ENCODE measurements around the gene DAPK1. TPM values are rescaled to one million over a fixed set of nuclear protein-coding genes. Genes with fewer than 3 reads are reported as not detected.

Gene DAPK1
- total RNA-seq, 1 donor from 2014 or later, result 17.8 TPM

- no peak for DNase-seq (ENCODE audit: low spot score in 2 of 2)
- no peak for TF ChIP-seq CTCF (IDR thresholded peaks at IDR 0.05)
- H3K4me1 ChIP-seq, result no peaks in the 10 kb centered on the region
- no peaks in the 10 kb centered on the region for H3K9me3 ChIP-seq
- no peak overlapping the region for H3K4me3 ChIP-seq
- H3K27ac ChIP-seq, result peak overlapping the region in 1 of 2 donors; percentile 2
- intact Hi-C loops (cut with DNase I), result no loop called here
- no peaks in the 10 kb centered on the region for H3K27me3 ChIP-seq
- no peaks in the 10 kb centered on the region for H3K36me3 ChIP-seq
Observed at GRCh38 chr9:87515588-87516221, 18.0 kb downstream of the DAPK1 start.

- Histone ChIP-seq H3K4me3 (no peak overlapping the region), H3K4me1 (no peaks in the 10 kb centered on the region), H3K9me3 (no peaks in the 10 kb centered on the region), H3K27me3 (no peaks in the 10 kb centered on the region), H3K27ac (peak overlapping the region in 1 of 2 donors; percentile 22), H3K36me3 (no peaks in the 10 kb centered on the region)
- no peak for TF ChIP-seq CTCF (IDR thresholded peaks at IDR 0.05)
- DNase-seq (ENCODE audit: low spot score in 2 of 2), result peak; percentile 46 to 79
- intact Hi-C loops (cut with DNase I), result no loop called here
Observed at GRCh38 chr9:87516222-87516925, 18.7 kb downstream of the DAPK1 start.

- no peaks in the 10 kb centered on the region for H3K27me3 ChIP-seq
- H3K27ac ChIP-seq, result no peak overlapping the region
- H3K4me1 ChIP-seq, result no peaks in the 10 kb centered on the region
- intact Hi-C loops (cut with DNase I), result no loop called here
- no peaks in the 10 kb centered on the region for H3K9me3 ChIP-seq
- no peaks in the 10 kb centered on the region for H3K36me3 ChIP-seq
- H3K4me3 ChIP-seq, result no peak overlapping the region
- DNase-seq (ENCODE audit: low spot score in 2 of 2), result no peak
- TF ChIP-seq CTCF (IDR thresholded peaks at IDR 0.05), result no peak
Observed at GRCh38 chr9:87516926-87517290, 19.2 kb downstream of the DAPK1 start.

- Histone ChIP-seq H3K4me1 (no peaks in the 10 kb centered on the region), H3K9me3 (no peaks in the 10 kb centered on the region), H3K27me3 (no peaks in the 10 kb centered on the region), H3K4me3 (no peak overlapping the region), H3K36me3 (no peaks in the 10 kb centered on the region), H3K27ac (no peak overlapping the region)
- DNase-seq (ENCODE audit: low spot score in 2 of 2), result no peak
- intact Hi-C loops (cut with DNase I), result no loop called here
- TF ChIP-seq CTCF (IDR thresholded peaks at IDR 0.05), result no peak
Observed at GRCh38 chr9:87517732-87518131, 20.1 kb downstream of the DAPK1 start.

GRCh38 chr9:87518702-87519335, 21.2 kb downstream of the DAPK1 start:
- no peaks in the 10 kb centered on the region for H3K36me3 ChIP-seq
- H3K9me3 ChIP-seq, result no peaks in the 10 kb centered on the region
- H3K4me3 ChIP-seq, result no peak overlapping the region
- no peak for DNase-seq (ENCODE audit: low spot score in 2 of 2)
- no peaks in the 10 kb centered on the region for H3K4me1 ChIP-seq
- no peak overlapping the region for H3K27ac ChIP-seq
- intact Hi-C loops (cut with DNase I), result no loop called here
- TF ChIP-seq CTCF (IDR thresholded peaks at IDR 0.05), result no peak
- no peaks in the 10 kb centered on the region for H3K27me3 ChIP-seq
